Hindlimb muscle (tissue), 1 donor: ENCODE results near the gene MGAT4C. TPM values are rescaled to one million over a fixed set of nuclear protein-coding genes. Genes with fewer than 3 reads are reported as not detected.
"Not testable (repeated sequence)": the region's sequence is repeated elsewhere in the genome, so short reads cannot be mapped to it uniquely, and the experiment has no call there.

Experiments
- DNase-seq: peaks from one replicate; pipeline ENCODE4 v3.0.0-alpha.2; 2013
- polyA plus RNA-seq: library from polyadenylated mRNA; unstranded; fragments of 120-200 nt; gene quantifications from one replicate; pipeline ENCODE4 v1.2.1, GENCODE V29; 2013; ENCODE audit not compliant: insufficient read length

The MGAT4C gene
- 0.45 TPM for polyA plus RNA-seq

- DNase-seq, result no peak
Observed at GRCh38 chr12:86256163-86256562, at the start of gene MGAT4C. TSS of gene MGAT4C (minus strand) at chr12:86256391.

- not testable (repeated sequence) for DNase-seq
Observed at GRCh38 chr12:86296396-86296795, 40.2 kb upstream of the MGAT4C start.

GRCh38 chr12:86293682-86294240 lies 37.6 kb upstream of the MGAT4C start:
- no peak for DNase-seq

GRCh38 chr12:86292480-86292879 lies 36.3 kb upstream of the MGAT4C start:
- DNase-seq, result no peak

GRCh38 chr12:86290615-86291014 lies 34.4 kb upstream of the MGAT4C start:
- DNase-seq, result no peak

- DNase-seq, result no peak
Observed at GRCh38 chr12:86286119-86286518, 29.9 kb upstream of the MGAT4C start.

GRCh38 chr12:86283620-86284019 lies 27.4 kb upstream of the MGAT4C start:
- no peak for DNase-seq

GRCh38 chr12:86275356-86275755 lies 19.2 kb upstream of the MGAT4C start:
- DNase-seq, result no peak

- DNase-seq, result no peak
Observed at GRCh38 chr12:86265329-86265695, 9.1 kb upstream of the MGAT4C start.

- no peak for DNase-seq
Observed at GRCh38 chr12:86264451-86265328, 8.5 kb upstream of the MGAT4C start.

GRCh38 chr12:86261578-86261977 lies 5.4 kb upstream of the MGAT4C start:
- no peak for DNase-seq

- DNase-seq, result no peak
Observed at GRCh38 chr12:86261142-86261541, 5.0 kb upstream of the MGAT4C start.

GRCh38 chr12:86260183-86260582 lies 4.0 kb upstream of the MGAT4C start:
- no peak for DNase-seq

GRCh38 chr12:86257134-86257533 lies 943 bp upstream of the MGAT4C start:
- DNase-seq, result no peak

GRCh38 chr12:86254399-86255107 lies 1.6 kb downstream of the MGAT4C start:
- DNase-seq, result no peak

GRCh38 chr12:86249851-86250250 lies 6.3 kb downstream of the MGAT4C start:
- no peak for DNase-seq

GRCh38 chr12:86249276-86249675 lies 6.9 kb downstream of the MGAT4C start:
- no peak for DNase-seq

GRCh38 chr12:86247871-86248270 lies 8.3 kb downstream of the MGAT4C start:
- no peak for DNase-seq

- no peak for DNase-seq
Observed at GRCh38 chr12:86241600-86241999, 14.6 kb downstream of the MGAT4C start.

GRCh38 chr12:86234316-86234855 lies 21.8 kb downstream of the MGAT4C start:
- DNase-seq, result no peak

GRCh38 chr12:86233126-86233525 lies 23.1 kb downstream of the MGAT4C start:
- DNase-seq, result no peak

GRCh38 chr12:86230516-86231146 lies 25.6 kb downstream of the MGAT4C start:
- no peak for DNase-seq

- DNase-seq, result no peak
Observed at GRCh38 chr12:86229772-86230171, 26.4 kb downstream of the MGAT4C start.
